ENCODE data around the gene TOMM7.

The TOMM7 gene

DNA sequence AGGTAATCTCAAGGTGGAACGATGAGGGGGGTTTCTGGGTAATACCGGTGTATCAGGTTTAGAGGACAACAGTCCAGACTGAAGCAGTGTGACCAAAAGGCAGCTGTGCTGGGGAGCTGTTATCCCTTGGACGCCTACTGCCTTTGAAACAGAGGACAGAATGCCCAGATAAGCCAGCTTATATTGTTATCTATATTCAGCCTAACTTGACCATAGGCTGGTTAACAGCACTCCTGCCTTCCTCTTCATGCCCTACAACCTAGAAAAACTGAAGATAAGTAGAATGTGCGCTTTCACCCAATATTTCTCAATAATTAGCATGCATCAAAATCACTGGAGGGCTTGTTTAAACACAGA lies 50.8 kb downstream of the TOMM7 start:
- H3K4me2 ChIP-seq (ENCODE audit: low read length): no peak overlapping the region
- H3K79me2 ChIP-seq (ENCODE audit: control insufficient read depth, low read length): no peaks in the 10 kb centered on the region
- no peaks in the 10 kb centered on the region for H3K9me3 ChIP-seq (ENCODE audit: control insufficient read depth, insufficient read depth, low read length)
- peaks cover 12% of the 10 kb centered on the region; the same call in 1 of the 2 replicates for H3K27me3 ChIP-seq (ENCODE audit: control insufficient read depth, low read length)
- TF ChIP-seq EZH2phosphoT487 (IDR thresholded peaks at IDR 0.05; ENCODE audit: borderline replicate concordance, low read length): no peak
- TF ChIP-seq, protein P1, sequence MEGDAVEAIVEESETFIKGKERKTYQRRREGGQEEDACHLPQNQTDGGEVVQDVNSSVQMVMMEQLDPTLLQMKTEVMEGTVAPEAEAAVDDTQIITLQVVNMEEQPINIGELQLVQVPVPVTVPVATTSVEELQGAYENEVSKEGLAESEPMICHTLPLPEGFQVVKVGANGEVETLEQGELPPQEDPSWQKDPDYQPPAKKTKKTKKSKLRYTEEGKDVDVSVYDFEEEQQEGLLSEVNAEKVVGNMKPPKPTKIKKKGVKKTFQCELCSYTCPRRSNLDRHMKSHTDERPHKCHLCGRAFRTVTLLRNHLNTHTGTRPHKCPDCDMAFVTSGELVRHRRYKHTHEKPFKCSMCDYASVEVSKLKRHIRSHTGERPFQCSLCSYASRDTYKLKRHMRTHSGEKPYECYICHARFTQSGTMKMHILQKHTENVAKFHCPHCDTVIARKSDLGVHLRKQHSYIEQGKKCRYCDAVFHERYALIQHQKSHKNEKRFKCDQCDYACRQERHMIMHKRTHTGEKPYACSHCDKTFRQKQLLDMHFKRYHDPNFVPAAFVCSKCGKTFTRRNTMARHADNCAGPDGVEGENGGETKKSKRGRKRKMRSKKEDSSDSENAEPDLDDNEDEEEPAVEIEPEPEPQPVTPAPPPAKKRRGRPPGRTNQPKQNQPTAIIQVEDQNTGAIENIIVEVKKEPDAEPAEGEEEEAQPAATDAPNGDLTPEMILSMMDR (IDR thresholded peaks at IDR 0.05; ENCODE audit: low read depth, low read length, poor library complexity, severe bottlenecking): no peak
- H3F3A ChIP-seq (ENCODE audit: control insufficient read depth, insufficient read depth): no peaks in the 10 kb centered on the region
- H3K36me3 ChIP-seq (ENCODE audit: control insufficient read depth, low read length): no peaks in the 10 kb centered on the region
- H3K4me1 ChIP-seq (ENCODE audit: control insufficient read depth, low read length): no peaks in the 10 kb centered on the region
- H3K27ac ChIP-seq (ENCODE audit: low read depth, low read length): no peak overlapping the region
- H3K4me3 ChIP-seq (ENCODE audit: low read length): no peak overlapping the region
- H3K9me2 ChIP-seq (replicated peaks; ENCODE audit: control insufficient read depth, low read length): no peaks in the 10 kb centered on the region
- H4K20me1 ChIP-seq (ENCODE audit: control insufficient read depth, insufficient read depth, low read depth, low read length): no peaks in the 10 kb centered on the region

DNA sequence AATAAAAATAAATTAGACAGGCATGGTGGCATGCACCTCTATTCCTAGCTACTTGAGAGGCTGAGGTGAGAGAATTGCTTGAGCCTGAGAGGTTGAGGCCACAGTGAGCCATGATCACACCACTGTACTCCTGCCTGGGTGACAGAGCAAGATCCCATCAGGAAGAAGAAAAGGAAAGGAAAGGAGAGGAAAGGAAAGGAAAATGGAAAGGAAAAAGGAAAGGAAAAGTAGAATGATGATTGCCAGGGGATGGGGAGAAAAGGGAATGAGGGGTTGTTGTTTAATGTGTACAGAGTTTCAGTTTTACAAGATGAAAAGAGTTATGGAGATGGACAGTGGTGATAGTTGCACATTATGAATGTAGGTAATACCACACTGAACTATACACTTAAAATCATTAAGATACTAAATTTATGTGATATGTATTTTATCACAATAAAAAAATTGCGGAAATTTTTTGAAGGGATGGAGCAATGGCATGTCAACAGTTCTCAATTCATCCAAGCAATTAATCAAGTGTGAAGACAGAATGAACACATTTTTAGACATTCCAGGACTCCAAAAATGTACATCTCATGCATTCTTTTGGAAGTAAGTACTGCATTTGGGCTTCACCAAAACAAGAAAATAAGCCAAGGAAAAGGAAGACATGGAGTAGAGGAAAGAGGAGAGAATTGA lies 51.3 kb downstream of the TOMM7 start:
- Histone ChIP-seq H3K4me3 (ENCODE audit: low read length) (no peak overlapping the region), H3K79me2 (ENCODE audit: control insufficient read depth, low read length) (no peaks in the 10 kb centered on the region), H4K20me1 (ENCODE audit: control insufficient read depth, insufficient read depth, low read depth, low read length) (no peaks in the 10 kb centered on the region), H3K27ac (ENCODE audit: low read depth, low read length) (no peak overlapping the region), H3K9me3 (ENCODE audit: control insufficient read depth, insufficient read depth, low read length) (no peaks in the 10 kb centered on the region), H3K9me2 (replicated peaks; ENCODE audit: control insufficient read depth, low read length) (no peaks in the 10 kb centered on the region), H3K4me1 (ENCODE audit: control insufficient read depth, low read length) (no peaks in the 10 kb centered on the region; the same call in 1 of the 2 replicates), H3K4me2 (ENCODE audit: low read length) (no peak overlapping the region), H3K36me3 (ENCODE audit: control insufficient read depth, low read length) (no peaks in the 10 kb centered on the region), H3K27me3 (ENCODE audit: control insufficient read depth, low read length) (peaks cover 11% of the 10 kb centered on the region; the same call in 1 of the 2 replicates), H3F3A (ENCODE audit: control insufficient read depth, insufficient read depth) (no peaks in the 10 kb centered on the region)
- TF ChIP-seq EZH2phosphoT487 (IDR thresholded peaks at IDR 0.05; ENCODE audit: borderline replicate concordance, low read length): no peak
- TF ChIP-seq, protein P1 (IDR thresholded peaks at IDR 0.05; ENCODE audit: low read depth, low read length, poor library complexity, severe bottlenecking): no peak

DNA sequence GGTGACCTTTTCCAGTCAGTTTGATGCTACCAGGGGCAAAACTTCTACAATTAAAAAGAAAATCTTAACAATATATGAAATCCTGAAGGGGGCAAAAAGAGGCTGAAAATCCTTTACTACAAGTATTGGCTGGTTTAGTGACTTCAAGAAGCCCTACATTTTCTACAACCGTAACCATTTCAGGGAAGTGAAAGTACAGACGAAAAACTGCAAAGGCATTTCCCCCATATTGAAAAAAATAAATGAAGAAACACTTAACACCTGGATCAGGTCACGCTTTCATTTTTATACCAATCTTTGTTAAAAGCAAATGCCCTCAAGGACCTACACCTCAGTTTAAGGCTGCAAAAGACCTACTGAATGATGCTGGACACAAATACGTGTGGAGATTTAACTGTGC lies 57.0 kb downstream of the TOMM7 start:
- Histone ChIP-seq H3K4me2 (ENCODE audit: low read length) (peak overlapping the region; percentile 41), H3K4me3 (ENCODE audit: low read length) (peak overlapping the region; percentile 18; the same call in 1 of the 2 replicates), H4K20me1 (ENCODE audit: control insufficient read depth, insufficient read depth, low read depth, low read length) (no peaks in the 10 kb centered on the region), H3K36me3 (ENCODE audit: control insufficient read depth, low read length) (no peaks in the 10 kb centered on the region), H3K9me2 (replicated peaks; ENCODE audit: control insufficient read depth, low read length) (no peaks in the 10 kb centered on the region), H3K27ac (ENCODE audit: low read depth, low read length) (no peak overlapping the region), H3K9me3 (ENCODE audit: control insufficient read depth, insufficient read depth, low read length) (peaks cover 2% of the 10 kb centered on the region), H3K27me3 (ENCODE audit: control insufficient read depth, low read length) (0 out of 2 replicates have a peak, but pooled peaks cover 4% of the 10 kb centered on the region), H3K4me1 (ENCODE audit: control insufficient read depth, low read length) (peaks cover 14% of the 10 kb centered on the region), H3F3A (ENCODE audit: control insufficient read depth, insufficient read depth) (no peaks in the 10 kb centered on the region), H3K79me2 (ENCODE audit: control insufficient read depth, low read length) (no peaks in the 10 kb centered on the region)
- TF ChIP-seq, protein P1 (IDR thresholded peaks at IDR 0.05; ENCODE audit: low read depth, low read length, poor library complexity, severe bottlenecking): no peak
- no peak for TF ChIP-seq EZH2phosphoT487 (IDR thresholded peaks at IDR 0.05; ENCODE audit: borderline replicate concordance, low read length)

All from DOHH2 (cell line).